ENCODE results near the gene ARHGAP24.

DNA sequence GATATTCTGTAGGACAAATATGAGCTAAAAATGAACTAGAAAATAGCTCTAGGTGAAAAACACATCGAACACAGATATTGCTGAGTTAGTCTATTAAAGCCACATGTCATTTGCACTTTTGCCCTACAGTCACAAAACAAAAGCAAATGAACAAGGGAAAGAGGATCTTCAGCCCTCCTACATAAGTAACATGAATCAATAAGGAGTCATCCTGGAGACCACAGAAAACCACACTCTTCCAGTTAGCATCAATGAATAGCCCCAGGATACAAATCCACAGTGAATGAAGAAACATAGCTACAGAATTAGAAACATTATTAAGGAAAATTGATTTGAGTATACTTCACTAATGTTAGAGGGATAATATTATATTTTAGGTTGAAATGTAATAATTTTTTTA, 573.5 kb downstream of the ARHGAP24 start:
- no peak for TF ChIP-seq CREB1 (IDR thresholded peaks at IDR 0.05; ENCODE audit: low read depth)
- TF ChIP-seq TAF1 (IDR thresholded peaks at IDR 0.05; ENCODE audit: borderline replicate concordance, low read depth, low read length), result no peak
- TF ChIP-seq, protein P1, sequence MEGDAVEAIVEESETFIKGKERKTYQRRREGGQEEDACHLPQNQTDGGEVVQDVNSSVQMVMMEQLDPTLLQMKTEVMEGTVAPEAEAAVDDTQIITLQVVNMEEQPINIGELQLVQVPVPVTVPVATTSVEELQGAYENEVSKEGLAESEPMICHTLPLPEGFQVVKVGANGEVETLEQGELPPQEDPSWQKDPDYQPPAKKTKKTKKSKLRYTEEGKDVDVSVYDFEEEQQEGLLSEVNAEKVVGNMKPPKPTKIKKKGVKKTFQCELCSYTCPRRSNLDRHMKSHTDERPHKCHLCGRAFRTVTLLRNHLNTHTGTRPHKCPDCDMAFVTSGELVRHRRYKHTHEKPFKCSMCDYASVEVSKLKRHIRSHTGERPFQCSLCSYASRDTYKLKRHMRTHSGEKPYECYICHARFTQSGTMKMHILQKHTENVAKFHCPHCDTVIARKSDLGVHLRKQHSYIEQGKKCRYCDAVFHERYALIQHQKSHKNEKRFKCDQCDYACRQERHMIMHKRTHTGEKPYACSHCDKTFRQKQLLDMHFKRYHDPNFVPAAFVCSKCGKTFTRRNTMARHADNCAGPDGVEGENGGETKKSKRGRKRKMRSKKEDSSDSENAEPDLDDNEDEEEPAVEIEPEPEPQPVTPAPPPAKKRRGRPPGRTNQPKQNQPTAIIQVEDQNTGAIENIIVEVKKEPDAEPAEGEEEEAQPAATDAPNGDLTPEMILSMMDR (IDR thresholded peaks at IDR 0.05 in 2 of 3, conservative IDR thresholded peaks at IDR 0.05 in 1 of 3; ENCODE audit: control insufficient read depth in 2 of 3, extremely low read depth in 1 of 3, insufficient read depth in 1 of 3, low read depth in 3 of 3, low read length in 3 of 3), result no peak
- no peak for TF ChIP-seq IRF4 (IDR thresholded peaks at IDR 0.05; ENCODE audit: low read depth, low read length)
- no peak for TF ChIP-seq RAD21 (IDR thresholded peaks at IDR 0.05; ENCODE audit: insufficient read depth, low read depth, low read length)
- no peak for TF ChIP-seq NR2C2 (IDR thresholded peaks at IDR 0.05; ENCODE audit: borderline replicate concordance, control insufficient read depth, insufficient read length, low read depth)
- TF ChIP-seq EZH2 (IDR thresholded peaks at IDR 0.05; ENCODE audit: borderline replicate concordance, control insufficient read depth, low read depth, low read length), result no peak
- no peak for TF ChIP-seq CREM (IDR thresholded peaks at IDR 0.05; ENCODE audit: low read depth)
- no peak for TF ChIP-seq USF2 (IDR thresholded peaks at IDR 0.05; ENCODE audit: borderline replicate concordance, low read depth, low read length)
- no peak for TF ChIP-seq POLR2A (IDR thresholded peaks at IDR 0.05; ENCODE audit: low read depth, low read length)
